Measurements from ENCODE around the gene SETD4. TPM values are rescaled to one million over a fixed set of nuclear protein-coding genes. Genes with fewer than 3 reads are reported as not detected.

Gene SETD4
- total and polyA plus RNA-seq, 11 donors: 4.5 to 12.7 (median 10.4) TPM

GRCh38 chr21:36093512-36093911 is 33.2 kb upstream of the SETD4 start:
- H3K36me3 ChIP-seq: no peaks in the 10 kb centered on the region
- H3K9me3 ChIP-seq: peaks cover 0 to 17% (median 0%) of the 10 kb centered on the region in 12 donors
- H3K27ac ChIP-seq: no peak overlapping the region
- no peaks in the 10 kb centered on the region for H3K27me3 ChIP-seq
- intact Hi-C loops (cut with DNase I): no loop called here
- DNase-seq: no peak
- no peak overlapping the region for H3K4me3 ChIP-seq
- no peak for ATAC-seq
- WGBS, 4 donors: 92 to 95% (median 95%) methylated on average over 1 of the region's 1 CpG
- no peaks in the 10 kb centered on the region for H3K4me1 ChIP-seq
- no peak for TF ChIP-seq POLR2A (IDR thresholded peaks at IDR 0.05)
- TF ChIP-seq, protein P1, sequence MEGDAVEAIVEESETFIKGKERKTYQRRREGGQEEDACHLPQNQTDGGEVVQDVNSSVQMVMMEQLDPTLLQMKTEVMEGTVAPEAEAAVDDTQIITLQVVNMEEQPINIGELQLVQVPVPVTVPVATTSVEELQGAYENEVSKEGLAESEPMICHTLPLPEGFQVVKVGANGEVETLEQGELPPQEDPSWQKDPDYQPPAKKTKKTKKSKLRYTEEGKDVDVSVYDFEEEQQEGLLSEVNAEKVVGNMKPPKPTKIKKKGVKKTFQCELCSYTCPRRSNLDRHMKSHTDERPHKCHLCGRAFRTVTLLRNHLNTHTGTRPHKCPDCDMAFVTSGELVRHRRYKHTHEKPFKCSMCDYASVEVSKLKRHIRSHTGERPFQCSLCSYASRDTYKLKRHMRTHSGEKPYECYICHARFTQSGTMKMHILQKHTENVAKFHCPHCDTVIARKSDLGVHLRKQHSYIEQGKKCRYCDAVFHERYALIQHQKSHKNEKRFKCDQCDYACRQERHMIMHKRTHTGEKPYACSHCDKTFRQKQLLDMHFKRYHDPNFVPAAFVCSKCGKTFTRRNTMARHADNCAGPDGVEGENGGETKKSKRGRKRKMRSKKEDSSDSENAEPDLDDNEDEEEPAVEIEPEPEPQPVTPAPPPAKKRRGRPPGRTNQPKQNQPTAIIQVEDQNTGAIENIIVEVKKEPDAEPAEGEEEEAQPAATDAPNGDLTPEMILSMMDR (IDR thresholded peaks at IDR 0.05): no peak

- Histone ChIP-seq H3K36me3 (no peaks in the 10 kb centered on the region), H3K4me1 (peaks cover 0 to under 1% (median 0%) of the 10 kb centered on the region in 12 donors), H3K4me3 (no peak overlapping the region), H3K27me3 (no peaks in the 10 kb centered on the region), H3K9me3 (peaks cover 0 to 17% (median 0%) of the 10 kb centered on the region in 12 donors), H3K27ac (no peak overlapping the region)
- DNase-seq: no peak
- TF ChIP-seq POLR2A (IDR thresholded peaks at IDR 0.05): no peak
- no peak for ATAC-seq
- intact Hi-C loops (cut with DNase I): no loop called here
Observed at GRCh38 chr21:36092681-36093080, 32.4 kb upstream of the SETD4 start.

GRCh38 chr21:36089946-36090345 is 29.6 kb upstream of the SETD4 start:
- H3K9me3 ChIP-seq: peaks cover 0 to 17% (median 0%) of the 10 kb centered on the region in 12 donors
- 88 to 94% (median 93%) methylated on average over 3 of the region's 3 CpGs for WGBS, 4 donors
- intact Hi-C loops (cut with DNase I): no loop called here
- DNase-seq: no peak
- no peak overlapping the region for H3K27ac ChIP-seq
- no peaks in the 10 kb centered on the region for H3K27me3 ChIP-seq
- no peak for ATAC-seq
- TF ChIP-seq POLR2A (IDR thresholded peaks at IDR 0.05): no peak
- TF ChIP-seq, protein P1 (IDR thresholded peaks at IDR 0.05): no peak
- H3K4me1 ChIP-seq: peaks cover 0 to 5% (median 0%) of the 10 kb centered on the region in 12 donors
- H3K4me3 ChIP-seq: no peak overlapping the region
- H3K36me3 ChIP-seq: no peaks in the 10 kb centered on the region

DNA sequence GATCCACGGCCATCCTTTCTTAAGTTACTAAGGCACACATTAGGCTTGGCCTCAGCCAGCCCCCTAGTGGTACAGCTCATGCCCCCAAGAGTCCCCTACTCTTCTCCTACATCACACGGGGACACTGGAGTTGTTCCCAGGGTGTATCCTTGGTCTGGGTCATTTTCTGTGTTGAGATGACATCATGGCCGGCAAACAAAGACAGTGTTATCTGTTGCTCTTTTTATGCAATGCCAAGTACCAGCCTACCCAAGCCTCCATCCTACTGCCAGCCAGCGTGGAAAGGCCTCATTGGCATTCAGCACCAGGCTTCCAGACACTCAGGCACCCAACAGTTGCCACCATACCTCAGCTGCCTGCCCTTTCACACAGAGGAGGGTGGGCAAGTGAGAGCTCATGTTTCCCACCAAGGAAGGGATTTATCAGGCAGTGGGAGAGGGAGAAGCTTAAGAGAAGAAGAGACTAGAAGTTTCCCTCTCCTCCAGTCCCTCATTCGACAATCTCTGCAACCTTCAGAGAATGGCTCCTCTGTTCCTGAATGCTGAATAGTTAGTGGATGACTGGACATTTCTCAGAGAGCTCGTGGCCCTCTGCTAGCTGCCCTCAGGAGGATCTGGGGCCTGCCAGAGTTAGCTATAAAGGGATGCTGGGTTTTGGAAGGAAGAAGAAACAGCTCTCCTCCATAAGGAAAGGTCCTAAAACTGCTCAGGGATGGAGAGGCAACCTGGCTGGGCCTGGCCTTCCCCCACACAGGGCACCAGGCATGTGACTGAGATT is 27.2 kb upstream of the SETD4 start:
- Histone ChIP-seq H3K27ac (peak overlapping the region in 3 of 12 donors; percentile 10 to 26 (median 26)), H3K4me3 (no peak overlapping the region), H3K36me3 (no peaks in the 10 kb centered on the region), H3K27me3 (no peaks in the 10 kb centered on the region), H3K4me1 (peaks cover 0 to 5% (median 0%) of the 10 kb centered on the region in 12 donors), H3K9me3 (no peaks in the 10 kb centered on the region)
- peak; percentile 74 to 87 (median 80) for ATAC-seq
- DNase-seq: no peak
- TF ChIP-seq, protein P1 (IDR thresholded peaks at IDR 0.05): peak in 2 of 12 donors; percentile 12 to 21
- TF ChIP-seq POLR2A (IDR thresholded peaks at IDR 0.05): no peak
- 55 to 63% (median 60%) methylated on average over 6 of the region's 6 CpGs for WGBS, 4 donors
- intact Hi-C loops (cut with DNase I): no loop called here
